Activated effector memory CD4-positive, alpha-beta T cell treated with anti-CD3 and anti-CD28 coated beads, Interleukin-2, amount 50 U/mL, for 16 hours (primary cell): Measurements from ENCODE around the gene ZBTB6.
A peak's percentile ranks its signal among the peaks of the same experiment; 100 is the strongest.

Experiments
- DNase-seq: peaks from one replicate; pipeline ENCODE4 v3.0.0-alpha.2; 2020

The ZBTB6 gene

GRCh38 chr9:122912964-122913673, at the start of gene ZBTB6:
Gene ZBTB6 (minus strand): TSS chr9:122913323. CDS start chr9:122912072, 1,251 bp downstream.
- peak; percentile 88 for DNase-seq

- DNase-seq, result no peak
These were observed 48.0 kb upstream of the ZBTB6 start for GRCh38 chr9:122961139-122961538.

GRCh38 chr9:122955961-122956360, 42.8 kb upstream of the ZBTB6 start:
- DNase-seq, result no peak

- DNase-seq, result no peak
These were observed 41.1 kb upstream of the ZBTB6 start for GRCh38 chr9:122954253-122954691.

- DNase-seq, result no peak
These were observed 37.9 kb upstream of the ZBTB6 start for GRCh38 chr9:122951056-122951455.

GRCh38 chr9:122950263-122950662, 37.1 kb upstream of the ZBTB6 start:
- no peak for DNase-seq

GRCh38 chr9:122949696-122950095, 36.6 kb upstream of the ZBTB6 start:
- no peak for DNase-seq

GRCh38 chr9:122948313-122948712, 35.2 kb upstream of the ZBTB6 start:
- DNase-seq, result no peak

GRCh38 chr9:122946461-122947005, 33.4 kb upstream of the ZBTB6 start:
- DNase-seq, result no peak

GRCh38 chr9:122944960-122945888, 32.1 kb upstream of the ZBTB6 start:
- no peak for DNase-seq

GRCh38 chr9:122941582-122942234, 28.6 kb upstream of the ZBTB6 start:
- no peak for DNase-seq

GRCh38 chr9:122940749-122941581, 27.8 kb upstream of the ZBTB6 start, which contains the start of gene RABGAP1:
Gene RABGAP1 (plus strand): TSS chr9:122941020. CDS start chr9:122957060, 16,040 bp downstream.
- DNase-seq, result peak; percentile 99

- no peak for DNase-seq
These were observed 27.3 kb upstream of the ZBTB6 start for GRCh38 chr9:122940454-122940748.

GRCh38 chr9:122939601-122940000, 26.5 kb upstream of the ZBTB6 start:
- no peak for DNase-seq

- no peak for DNase-seq
These were observed 23.8 kb upstream of the ZBTB6 start for GRCh38 chr9:122936883-122937282.

GRCh38 chr9:122936464-122936863, 23.3 kb upstream of the ZBTB6 start:
- DNase-seq, result no peak

- DNase-seq, result peak; percentile 96
These were observed 18.4 kb upstream of the ZBTB6 start, which contains the start of gene ZBTB26 for GRCh38 chr9:122931226-122932121. Gene ZBTB26 (minus strand): TSS chr9:122931512. CDS start chr9:122919934, 11,578 bp downstream.

- DNase-seq, result no peak
These were observed 17.6 kb upstream of the ZBTB6 start for GRCh38 chr9:122930541-122931225.

GRCh38 chr9:122929796-122930354, 16.8 kb upstream of the ZBTB6 start:
- no peak for DNase-seq

GRCh38 chr9:122923947-122924346, 10.8 kb upstream of the ZBTB6 start:
- DNase-seq, result no peak
